Inferior parietal cortex (tissue), 1 donor: Measurements from ENCODE around the gene RNF175.

Experiments used
- DNase-seq: peaks from one replicate; pipeline ENCODE4 v3.0.0-alpha.2; 2016; ENCODE audit errors: extremely low spot score

RNF175 gene

DNA sequence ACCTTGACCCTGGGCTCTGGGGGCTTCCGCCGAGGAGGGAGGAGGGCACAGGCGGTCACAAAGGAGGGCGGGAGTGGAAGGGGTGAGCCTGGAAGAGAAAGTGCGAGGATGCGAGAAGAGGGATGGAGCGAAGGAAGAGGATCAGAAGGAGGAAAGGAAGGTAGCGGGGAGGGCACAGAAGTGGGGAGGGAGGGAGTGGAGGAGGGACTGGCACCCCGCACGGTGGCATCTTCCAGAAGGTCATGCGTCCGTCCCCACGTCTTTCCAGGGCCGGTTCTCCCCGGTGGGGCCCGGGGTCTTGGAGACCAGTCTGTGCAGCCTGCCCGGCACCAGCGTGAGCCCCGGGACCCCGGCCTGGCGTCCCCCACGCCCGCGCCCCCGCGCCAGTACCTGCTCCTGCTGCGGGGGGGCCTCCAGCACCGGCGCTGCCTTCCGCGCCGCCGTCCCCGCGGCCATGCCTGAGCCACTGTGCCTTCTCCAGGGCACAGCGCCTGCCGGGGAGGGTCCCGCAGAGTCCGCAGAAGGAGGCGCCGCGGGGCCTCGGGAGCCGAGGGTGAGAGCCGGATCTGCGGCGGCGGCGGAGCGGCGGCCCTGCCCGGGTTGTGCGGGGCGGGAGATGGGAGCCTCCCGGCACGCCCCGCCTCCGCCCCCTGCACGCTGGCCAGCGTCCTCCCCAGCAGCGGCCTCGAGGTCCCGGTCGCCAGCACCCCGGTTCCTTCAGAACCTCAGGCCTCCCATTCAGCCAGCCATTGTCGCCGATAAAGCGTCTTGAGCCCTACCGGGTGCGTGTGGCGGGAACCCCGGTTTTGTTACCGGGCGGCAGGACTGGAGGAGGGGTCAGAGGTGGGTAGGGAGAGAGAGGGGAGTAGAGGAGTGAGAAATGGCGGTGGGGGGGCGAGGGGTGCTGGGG lies at the start of gene RNF175:
Gene RNF175, minus strand, starts transcription at position 618 of the 910 bp plus-strand sequence. Its CDS starts 162 bp downstream, at position 456.
- no peak for DNase-seq

GRCh38 chr4:153809307-153809706 lies 49.5 kb upstream of the RNF175 start:
- no peak for DNase-seq

- no peak for DNase-seq
Measured at GRCh38 chr4:153808175-153808574, 48.4 kb upstream of the RNF175 start.

- no peak for DNase-seq
Measured at GRCh38 chr4:153806073-153806472, 46.2 kb upstream of the RNF175 start.

DNA sequence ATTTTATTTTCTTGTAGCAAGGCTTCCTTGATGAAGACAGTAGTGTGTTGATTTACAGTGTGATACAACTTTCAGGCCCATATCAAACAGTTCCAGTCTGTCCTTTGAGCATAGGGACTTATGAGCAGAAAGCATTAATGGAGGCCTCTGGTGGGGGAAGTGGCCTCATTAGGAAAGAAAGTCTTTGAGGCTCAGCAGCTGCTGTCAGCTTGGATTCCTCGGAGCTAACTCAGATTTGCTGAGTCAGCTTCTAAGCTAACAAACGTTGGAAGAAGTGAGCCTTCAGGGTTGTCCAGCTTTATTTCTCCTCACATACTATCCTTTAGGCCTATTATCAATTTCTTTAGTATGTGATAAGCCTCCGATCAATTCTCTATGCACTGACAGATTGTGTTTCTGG lies 44.9 kb upstream of the RNF175 start:
- no peak for DNase-seq

DNA sequence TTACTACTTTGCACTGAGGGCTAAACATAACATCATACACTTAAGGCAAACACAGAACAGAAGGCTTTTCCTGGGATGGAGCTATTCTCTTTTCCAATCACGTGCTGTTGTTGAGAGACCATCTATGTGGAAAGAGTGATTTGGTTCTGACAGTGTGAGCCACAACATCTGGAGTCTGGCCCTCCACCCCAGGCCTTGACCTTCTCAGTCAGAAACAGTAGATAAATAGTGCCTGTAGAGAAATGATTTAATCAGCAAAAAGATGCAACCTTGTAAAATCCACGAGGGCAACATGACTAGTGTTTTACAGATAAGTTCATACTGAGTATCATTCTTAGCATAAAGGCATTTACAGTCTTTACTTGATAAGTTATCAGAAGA lies 39.9 kb upstream of the RNF175 start:
- no peak for DNase-seq

- DNase-seq: no peak
Measured at GRCh38 chr4:153798901-153799693, 39.3 kb upstream of the RNF175 start.

DNA sequence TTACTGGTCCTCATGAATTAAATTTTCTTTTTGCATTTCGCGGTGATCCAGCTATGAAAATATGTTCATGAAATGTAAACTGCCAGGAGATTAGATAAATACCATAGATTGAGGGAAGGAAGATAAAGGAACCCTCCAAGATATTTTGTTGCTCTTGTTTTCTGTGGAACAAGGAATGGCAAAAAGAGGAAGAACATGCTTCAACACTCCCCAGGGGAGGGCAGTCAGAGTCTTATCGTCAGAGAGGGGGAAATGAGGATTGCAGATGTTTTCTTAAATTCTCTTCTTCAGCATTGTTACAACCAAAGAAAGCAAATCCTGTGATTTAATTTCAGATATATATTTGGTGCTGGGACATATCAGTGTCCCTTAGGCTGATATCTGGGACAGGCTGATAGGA lies 38.6 kb upstream of the RNF175 start:
- DNase-seq: no peak

DNA sequence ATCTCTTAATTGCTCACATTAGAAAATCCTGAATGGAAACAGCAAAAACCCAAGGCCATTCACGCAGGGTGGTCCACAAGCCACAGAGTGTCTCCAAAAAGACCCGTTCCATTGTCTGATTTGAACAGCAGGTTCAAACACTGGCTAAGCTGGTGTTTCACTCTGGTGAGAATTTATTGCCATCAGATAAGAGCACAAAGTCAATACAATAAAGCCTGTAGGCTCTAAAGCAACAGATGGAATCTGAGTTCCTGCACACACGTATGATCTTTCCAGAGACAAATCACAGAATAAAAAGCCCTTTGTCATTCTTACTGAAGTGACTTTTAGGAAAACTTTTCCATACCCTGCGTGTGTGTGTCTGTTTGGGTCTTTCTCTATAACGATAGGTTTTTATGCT lies 34.2 kb upstream of the RNF175 start:
- DNase-seq: no peak

- no peak for DNase-seq
Measured at GRCh38 chr4:153792618-153793247, 32.9 kb upstream of the RNF175 start.

- DNase-seq: no peak
Measured at GRCh38 chr4:153791746-153792617, 32.2 kb upstream of the RNF175 start.

- DNase-seq: no peak
Measured at GRCh38 chr4:153790962-153791551, 31.2 kb upstream of the RNF175 start.

GRCh38 chr4:153790500-153790865 lies 30.7 kb upstream of the RNF175 start:
- DNase-seq: no peak

- no peak for DNase-seq
Measured at GRCh38 chr4:153789741-153790499, 30.1 kb upstream of the RNF175 start.

- DNase-seq: no peak
Measured at GRCh38 chr4:153788413-153789276, 28.8 kb upstream of the RNF175 start, which contains the start of gene SFRP2. Gene SFRP2, minus strand, starts transcription at chr4:153789083. Its CDS starts 248 bp downstream, at chr4:153788835.

DNA sequence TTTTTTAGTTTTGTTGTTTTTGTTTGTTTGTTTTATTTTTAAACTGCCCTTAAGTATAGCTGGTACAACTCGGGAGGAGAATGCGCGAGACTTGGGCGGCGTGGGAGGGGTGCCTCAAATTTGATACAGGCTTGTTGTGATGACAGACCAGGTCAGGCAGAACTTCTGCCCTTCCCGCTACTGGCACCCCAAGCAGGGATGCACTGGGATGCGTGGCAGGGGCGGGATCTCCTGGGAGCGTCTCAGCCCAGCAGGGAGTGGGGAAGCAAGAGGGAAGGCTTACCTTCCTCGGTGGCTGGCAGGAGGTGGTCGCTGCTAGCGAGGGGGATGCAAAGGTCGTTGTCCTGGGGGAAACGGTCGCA lies 28.2 kb upstream of the RNF175 start:
- no peak for DNase-seq

DNA sequence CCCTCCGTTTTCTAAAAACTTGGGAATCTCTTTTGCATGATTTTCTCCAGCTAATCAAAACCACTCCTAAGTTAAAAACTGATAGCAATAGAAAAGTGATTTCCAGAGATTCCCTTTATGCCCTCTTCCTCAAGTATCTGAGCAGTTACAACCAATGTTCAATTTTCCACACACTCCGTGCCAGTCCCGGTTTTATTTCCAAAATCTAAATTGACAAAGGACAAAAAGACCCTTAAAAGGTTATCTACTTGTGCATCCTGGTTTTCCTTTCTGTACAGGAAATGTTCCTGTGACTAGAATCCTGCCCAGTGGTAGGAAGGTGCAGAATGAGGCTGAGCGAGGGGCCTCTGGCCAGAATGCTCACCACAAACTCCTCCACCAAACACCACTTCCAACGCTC lies 27.8 kb upstream of the RNF175 start:
- no peak for DNase-seq

DNA sequence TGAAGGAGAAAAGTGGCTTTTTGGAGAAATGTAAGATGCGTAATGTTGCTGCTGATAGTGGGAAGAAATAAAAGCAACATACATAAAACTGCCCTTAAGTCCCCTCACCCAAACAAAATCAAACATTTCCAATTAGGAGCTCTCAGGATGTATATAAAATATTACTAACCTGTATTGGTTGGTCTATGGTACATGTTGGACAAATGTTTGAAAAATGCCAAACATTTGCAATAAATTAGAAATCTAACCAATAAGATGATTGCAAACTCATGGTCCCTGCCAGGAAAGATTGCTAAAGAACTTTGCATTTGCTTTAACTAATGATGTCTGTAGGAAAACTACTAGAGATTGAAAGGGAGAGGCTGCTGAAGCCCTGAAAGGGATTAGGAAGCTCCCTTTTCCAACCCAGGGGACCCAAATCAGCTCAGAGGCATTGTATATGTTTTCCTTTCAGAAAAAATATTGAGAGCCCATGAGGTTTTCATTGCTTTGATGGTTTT lies 27.3 kb upstream of the RNF175 start:
- DNase-seq: no peak
